Activated CD4-positive, alpha-beta T cell treated with anti-CD3 and anti-CD28 coated beads, Interleukin-2, amount 50 U/mL, for 48 hours (primary cell): ENCODE data around the gene HNMT.
"Not testable (repeated sequence)": the region's sequence is repeated elsewhere in the genome, so short reads cannot be mapped to it uniquely, and the experiment has no call there.

ENCODE experiments used
- DNase-seq, 2 experiments: peaks; one replicate each; pipeline ENCODE4 v3.0.0-alpha.2; 2020

Gene HNMT

GRCh38 chr2:138016351-138017087 lies 52.2 kb downstream of the HNMT start:
- DNase-seq: no peak

GRCh38 chr2:138017824-138018223 lies 53.6 kb downstream of the HNMT start:
- no peak for DNase-seq

GRCh38 chr2:138018866-138019688 lies 54.8 kb downstream of the HNMT start:
- no peak for DNase-seq

GRCh38 chr2:138020432-138020831 lies 56.2 kb downstream of the HNMT start:
- no peak for DNase-seq

GRCh38 chr2:138021154-138021553 lies 56.9 kb downstream of the HNMT start:
- DNase-seq: no peak

- DNase-seq: no peak
These were observed 59.0 kb downstream of the HNMT start for GRCh38 chr2:138023298-138023697.

GRCh38 chr2:138023976-138024375 lies 59.7 kb downstream of the HNMT start:
- DNase-seq: no peak

- DNase-seq: no peak
These were observed 62.1 kb downstream of the HNMT start for GRCh38 chr2:138026111-138027020.

- DNase-seq: no peak
These were observed 64.3 kb downstream of the HNMT start for GRCh38 chr2:138028538-138028937.

- DNase-seq: no peak
These were observed 65.0 kb downstream of the HNMT start for GRCh38 chr2:138029276-138029675.

GRCh38 chr2:138030459-138030858 lies 66.2 kb downstream of the HNMT start:
- no peak for DNase-seq

GRCh38 chr2:138032334-138032733 lies 68.1 kb downstream of the HNMT start:
- no peak for DNase-seq

GRCh38 chr2:138034536-138034935 lies 70.3 kb downstream of the HNMT start:
- DNase-seq: no peak

GRCh38 chr2:138035608-138036217 lies 71.4 kb downstream of the HNMT start:
- DNase-seq: no peak

- no peak for DNase-seq
These were observed 72.2 kb downstream of the HNMT start for GRCh38 chr2:138036522-138036921.

GRCh38 chr2:138037090-138037489 lies 72.8 kb downstream of the HNMT start:
- no peak for DNase-seq

- DNase-seq: no peak
These were observed 76.3 kb downstream of the HNMT start for GRCh38 chr2:138040616-138041015.

- DNase-seq: no peak
These were observed 78.0 kb downstream of the HNMT start for GRCh38 chr2:138042311-138042710.

- not testable (repeated sequence) for DNase-seq
These were observed 79.3 kb downstream of the HNMT start for GRCh38 chr2:138043588-138043987.

GRCh38 chr2:138058427-138058826 lies 94.2 kb downstream of the HNMT start:
- DNase-seq: no peak

GRCh38 chr2:138059487-138060300 lies 95.4 kb downstream of the HNMT start:
- DNase-seq: no peak

GRCh38 chr2:138060301-138060635 lies 96.0 kb downstream of the HNMT start:
- no peak for DNase-seq
